GM12892 (cell line): ENCODE data around the gene DGAT2L6.
"Not testable (repeated sequence)": the region's sequence is repeated elsewhere in the genome, so short reads cannot be mapped to it uniquely, and the experiment has no call there.

Source experiments
- DNase-seq: peaks from one replicate; pipeline ENCODE4 v3.0.0; 2011; ENCODE audit not compliant: insufficient read length
- FAIRE-seq: peaks from 2 replicates; lab custom pipeline; 2011; peaks lifted over from hg19 to GRCh38; lab: Jason Lieb, UNC
- POLR2A ChIP-seq: IDR thresholded peaks from 2 replicates; pipeline ENCODE4 v1.6.1; 2011; ENCODE audit warnings: low read depth, low read length, control low read depth
- POLR2AphosphoS5 ChIP-seq: IDR thresholded peaks from 2 replicates; pipeline ENCODE4 v1.6.1; 2011; ENCODE audit warnings: low read depth, low read length, control low read depth
- TAF1 ChIP-seq: IDR thresholded peaks from 2 replicates; pipeline ENCODE4 v1.6.1; 2011; ENCODE audit warnings: low read depth, mild to moderate bottlenecking, control low read depth, low read length, borderline replicate concordance

DGAT2L6 gene

GRCh38 chrX:70168238-70169188 is 8.8 kb upstream of the DGAT2L6 start:
- DNase-seq (no peak), FAIRE-seq (peak; percentile 9)
- no peak for TF ChIP-seq POLR2AphosphoS5

DNA sequence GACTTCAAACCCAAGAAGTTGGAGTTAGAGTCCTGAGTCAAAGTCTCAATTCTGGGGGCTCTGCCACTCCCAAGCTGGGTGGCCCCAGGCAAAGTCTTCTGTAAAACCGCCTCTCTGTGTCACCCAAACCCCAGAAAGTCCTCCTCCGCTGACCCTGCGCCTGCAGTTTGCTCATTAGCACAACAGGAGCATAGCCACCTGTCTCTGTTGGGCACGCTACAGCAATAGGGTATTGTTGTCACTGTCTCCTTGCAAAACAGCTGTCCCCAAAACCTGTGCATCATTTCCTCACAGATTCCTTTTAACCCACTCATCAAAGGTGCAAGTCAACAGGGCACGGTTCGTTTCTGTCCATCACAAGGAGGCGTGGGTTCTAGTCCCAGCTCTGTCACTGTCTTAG is 8.0 kb upstream of the DGAT2L6 start:
- FAIRE-seq, result no peak
- DNase-seq, result no peak
- no peak for TF ChIP-seq POLR2AphosphoS5
- TF ChIP-seq TAF1, result no peak

DNA sequence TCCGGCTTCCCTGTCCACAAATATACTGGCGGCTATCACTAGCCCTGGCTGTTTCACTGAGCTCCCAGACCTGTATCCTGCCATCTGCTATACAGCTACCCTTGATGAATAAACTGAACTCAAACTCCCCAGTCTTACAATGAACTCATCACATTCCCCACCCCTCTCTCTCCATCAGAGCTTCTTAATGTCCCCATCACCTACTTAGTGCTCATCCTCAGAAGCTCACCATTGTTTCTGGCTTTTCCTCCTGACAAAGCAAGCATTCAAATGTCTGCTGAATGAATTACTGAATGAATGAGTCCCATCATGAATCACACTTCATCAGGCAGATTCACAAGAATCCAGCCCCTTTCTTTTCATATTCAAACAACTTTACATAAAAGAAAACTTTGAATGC is 5.7 kb upstream of the DGAT2L6 start:
- FAIRE-seq (no peak), DNase-seq (no peak)
- TF ChIP-seq TAF1 (no peak), POLR2AphosphoS5 (no peak), POLR2A (no peak)

DNA sequence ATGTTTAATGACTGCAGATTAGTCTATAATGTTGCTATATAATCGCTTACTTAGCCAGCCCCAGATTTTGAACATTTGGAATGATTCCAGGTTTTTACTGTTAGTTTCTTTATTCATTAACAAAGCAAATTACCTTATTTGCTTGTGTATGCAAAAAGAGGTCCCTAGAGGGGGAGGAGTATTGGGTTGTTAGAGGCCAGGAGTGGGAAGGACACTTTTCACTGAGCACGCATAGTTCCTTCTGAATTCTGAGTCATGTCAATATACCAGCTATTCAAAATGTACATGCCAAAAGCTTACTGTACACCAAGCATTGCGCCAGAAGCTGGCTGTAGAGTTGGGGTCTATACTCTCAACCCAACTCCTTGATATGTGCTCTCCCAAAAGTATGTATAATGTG is 5.1 kb upstream of the DGAT2L6 start:
- FAIRE-seq (no peak), DNase-seq (no peak)
- TF ChIP-seq POLR2A (no peak), POLR2AphosphoS5 (no peak), TAF1 (no peak)

DNA sequence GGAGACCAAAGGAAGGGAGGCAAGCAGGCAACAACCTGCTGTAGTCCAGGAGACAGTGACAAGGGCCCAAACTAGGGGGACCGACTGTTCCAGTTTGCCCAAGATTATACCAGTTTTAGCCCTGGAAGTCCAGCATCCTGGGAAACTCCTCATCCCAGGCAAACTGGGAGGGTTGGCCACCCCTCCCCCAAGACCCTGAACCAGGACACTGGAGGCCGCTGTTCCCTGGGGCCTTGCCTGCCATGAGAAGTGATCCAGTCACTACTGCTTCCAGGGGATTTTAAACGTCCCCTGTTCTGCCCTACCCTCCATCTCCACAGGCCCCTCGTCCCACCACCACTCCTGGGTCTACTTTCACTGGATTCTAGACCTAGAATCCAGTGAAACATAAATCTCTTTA is 4.3 kb upstream of the DGAT2L6 start:
- TF ChIP-seq POLR2A (no peak), POLR2AphosphoS5 (no peak), TAF1 (no peak)
- DNase-seq (no peak), FAIRE-seq (no peak)

DNA sequence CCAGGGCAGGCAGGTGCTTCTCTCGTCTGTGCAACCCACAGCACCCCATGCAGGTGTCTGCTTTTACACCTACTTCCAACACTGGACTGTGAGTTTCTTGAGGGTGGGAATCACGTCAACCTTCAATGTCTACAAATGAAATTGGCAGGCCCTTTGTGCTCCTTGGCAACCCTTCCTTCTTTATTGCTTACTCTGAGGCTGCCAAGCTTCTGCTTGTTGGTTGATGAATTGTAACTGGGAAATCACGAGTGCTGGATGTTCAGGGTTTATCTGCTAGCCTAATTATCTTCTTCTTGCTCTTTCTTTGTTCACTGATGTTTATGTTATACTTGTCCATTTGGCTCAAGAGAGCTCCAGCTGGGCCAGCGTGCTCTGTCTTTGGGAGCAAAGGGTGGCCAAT is 2.5 kb upstream of the DGAT2L6 start:
- DNase-seq, result no peak
- no peak for TF ChIP-seq TAF1
- FAIRE-seq, result no peak

- no peak for DNase-seq
- TF ChIP-seq TAF1 (no peak), POLR2A (no peak), POLR2AphosphoS5 (no peak)
- no peak for FAIRE-seq
Observed at GRCh38 chrX:70175338-70175737, 1.9 kb upstream of the DGAT2L6 start.

GRCh38 chrX:70183091-70183490 is 5.8 kb downstream of the DGAT2L6 start:
- no peak for FAIRE-seq
- DNase-seq, result no peak

DNA sequence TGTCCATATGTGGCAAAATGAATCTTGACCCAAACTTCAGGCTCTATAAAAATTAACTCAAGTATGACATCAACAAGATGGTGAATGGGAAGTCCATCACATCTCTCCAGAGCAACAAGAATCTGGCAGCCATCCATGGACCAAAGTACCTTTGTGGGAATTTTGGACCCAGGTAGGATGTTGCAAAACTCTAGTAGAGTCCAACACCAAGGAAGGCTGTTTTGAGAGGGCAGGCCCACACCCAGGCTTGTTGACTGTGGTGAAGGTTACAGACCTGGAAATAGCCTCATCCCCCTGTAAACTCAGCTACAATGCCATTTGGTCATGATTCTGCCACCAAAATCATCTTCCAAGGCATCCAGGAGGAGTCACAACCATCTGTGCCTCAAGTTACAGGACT is 12.9 kb downstream of the DGAT2L6 start:
- no peak for FAIRE-seq
- DNase-seq, result no peak

More at GRCh38 chrX:70183091-70183490, 5.8 kb downstream of the DGAT2L6 start:
- no peak for TF ChIP-seq TAF1
- no peak for TF ChIP-seq POLR2AphosphoS5
- no peak for TF ChIP-seq POLR2A

GRCh38 chrX:70196961-70197720 is 19.9 kb downstream of the DGAT2L6 start:
- TF ChIP-seq TAF1, result no peak
- TF ChIP-seq POLR2AphosphoS5, result no peak
- TF ChIP-seq POLR2A, result no peak
- DNase-seq (no peak), FAIRE-seq (peak; percentile 63)

More for the DNA sequence above, 12.9 kb downstream of the DGAT2L6 start:
- TF ChIP-seq POLR2AphosphoS5 (no peak), POLR2A (no peak), TAF1 (no peak)

DNA sequence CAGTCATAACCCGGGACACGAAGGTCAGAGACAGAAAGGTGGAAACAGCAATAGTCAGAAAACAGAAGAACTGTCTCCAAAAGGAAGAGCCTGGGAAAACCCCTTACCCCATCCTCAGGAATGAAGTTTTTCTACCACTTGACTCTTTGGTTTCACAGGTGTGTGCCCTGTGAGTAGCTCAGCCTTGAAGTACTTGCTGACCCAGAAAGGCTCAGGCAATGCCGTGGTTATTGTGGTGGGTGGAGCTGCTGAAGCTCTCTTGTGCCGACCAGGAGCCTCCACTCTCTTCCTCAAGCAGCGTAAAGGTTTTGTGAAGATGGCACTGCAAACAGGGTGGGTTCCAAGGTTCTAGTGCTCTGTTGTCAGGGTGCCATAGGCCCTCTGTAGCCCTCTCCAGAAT is 24.4 kb downstream of the DGAT2L6 start:
- TF ChIP-seq POLR2AphosphoS5, result no peak
- no peak for TF ChIP-seq POLR2A
- TF ChIP-seq TAF1, result no peak
- DNase-seq (no peak), FAIRE-seq (no peak)

GRCh38 chrX:70208479-70208878 is 31.2 kb downstream of the DGAT2L6 start:
- TF ChIP-seq TAF1 (no peak), POLR2A (no peak), POLR2AphosphoS5 (no peak)
- DNase-seq (no peak), FAIRE-seq (no peak)

GRCh38 chrX:70209570-70209969 is 32.3 kb downstream of the DGAT2L6 start:
- not testable (repeated sequence) for FAIRE-seq, DNase-seq
